Fibroblast of mammary gland (primary cell): Measurements from ENCODE around the gene SPEF2.
A peak's percentile ranks its signal among the peaks of the same experiment; 100 is the strongest.

ENCODE experiments used
- DNase-seq: peaks from one replicate; pipeline ENCODE4 v3.0.0-alpha.2; 2010; ENCODE audit warnings: low read depth
- H3K4me3 ChIP-seq: 2 replicates; pipeline ENCODE4 v1.5.1; 2011; ENCODE audit warnings: low read depth, mild to moderate bottlenecking, low read length, moderate library complexity; ENCODE audit not compliant: control insufficient read depth
- TF ChIP-seq, protein P1 (sequence below): conservative IDR thresholded peaks from 2 replicates; pipeline ENCODE4 v1.5.1; 2011; ENCODE audit warnings: low read depth, low read length, inconsistent platforms; ENCODE audit not compliant: control insufficient read depth, insufficient read depth

The SPEF2 gene

GRCh38 chr5:35771300-35771699 is 153.6 kb downstream of the SPEF2 start:
- TF ChIP-seq, protein P1, sequence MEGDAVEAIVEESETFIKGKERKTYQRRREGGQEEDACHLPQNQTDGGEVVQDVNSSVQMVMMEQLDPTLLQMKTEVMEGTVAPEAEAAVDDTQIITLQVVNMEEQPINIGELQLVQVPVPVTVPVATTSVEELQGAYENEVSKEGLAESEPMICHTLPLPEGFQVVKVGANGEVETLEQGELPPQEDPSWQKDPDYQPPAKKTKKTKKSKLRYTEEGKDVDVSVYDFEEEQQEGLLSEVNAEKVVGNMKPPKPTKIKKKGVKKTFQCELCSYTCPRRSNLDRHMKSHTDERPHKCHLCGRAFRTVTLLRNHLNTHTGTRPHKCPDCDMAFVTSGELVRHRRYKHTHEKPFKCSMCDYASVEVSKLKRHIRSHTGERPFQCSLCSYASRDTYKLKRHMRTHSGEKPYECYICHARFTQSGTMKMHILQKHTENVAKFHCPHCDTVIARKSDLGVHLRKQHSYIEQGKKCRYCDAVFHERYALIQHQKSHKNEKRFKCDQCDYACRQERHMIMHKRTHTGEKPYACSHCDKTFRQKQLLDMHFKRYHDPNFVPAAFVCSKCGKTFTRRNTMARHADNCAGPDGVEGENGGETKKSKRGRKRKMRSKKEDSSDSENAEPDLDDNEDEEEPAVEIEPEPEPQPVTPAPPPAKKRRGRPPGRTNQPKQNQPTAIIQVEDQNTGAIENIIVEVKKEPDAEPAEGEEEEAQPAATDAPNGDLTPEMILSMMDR = no peak
- H3K4me3 ChIP-seq = no peak overlapping the region
- peak; percentile 90 for DNase-seq

- TF ChIP-seq, protein P1 = no peak
- DNase-seq = no peak
- H3K4me3 ChIP-seq = no peak overlapping the region
These were observed 154.2 kb downstream of the SPEF2 start for GRCh38 chr5:35771839-35772238.

GRCh38 chr5:35773967-35774366 is 156.3 kb downstream of the SPEF2 start:
- TF ChIP-seq, protein P1 = no peak
- H3K4me3 ChIP-seq = no peak overlapping the region
- DNase-seq = peak; percentile 93

DNA sequence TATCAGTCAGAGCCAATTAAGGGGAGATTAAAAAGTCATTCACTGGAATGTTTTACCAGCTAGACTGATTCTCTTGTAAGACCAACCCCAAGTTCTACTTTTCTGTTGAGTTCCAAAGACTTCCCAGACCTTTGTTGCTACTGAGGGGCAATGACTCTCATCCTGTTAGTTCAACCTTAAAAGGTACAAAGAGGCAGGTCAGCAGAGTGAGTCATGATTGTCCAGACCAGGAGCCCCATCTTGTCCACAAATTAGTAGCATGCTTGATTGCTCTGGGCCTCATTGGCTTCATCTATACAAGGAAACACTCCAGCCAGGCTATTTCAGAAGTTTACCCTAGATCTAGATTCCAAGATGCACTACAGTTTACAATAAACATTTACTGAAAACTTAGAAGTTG is 159.1 kb downstream of the SPEF2 start:
- no peak for DNase-seq
- TF ChIP-seq, protein P1 = no peak
- H3K4me3 ChIP-seq = no peak overlapping the region

GRCh38 chr5:35777358-35778087 is 159.9 kb downstream of the SPEF2 start:
- TF ChIP-seq, protein P1 = peak; percentile 67
- DNase-seq = peak; percentile 91
- no peak overlapping the region for H3K4me3 ChIP-seq

DNA sequence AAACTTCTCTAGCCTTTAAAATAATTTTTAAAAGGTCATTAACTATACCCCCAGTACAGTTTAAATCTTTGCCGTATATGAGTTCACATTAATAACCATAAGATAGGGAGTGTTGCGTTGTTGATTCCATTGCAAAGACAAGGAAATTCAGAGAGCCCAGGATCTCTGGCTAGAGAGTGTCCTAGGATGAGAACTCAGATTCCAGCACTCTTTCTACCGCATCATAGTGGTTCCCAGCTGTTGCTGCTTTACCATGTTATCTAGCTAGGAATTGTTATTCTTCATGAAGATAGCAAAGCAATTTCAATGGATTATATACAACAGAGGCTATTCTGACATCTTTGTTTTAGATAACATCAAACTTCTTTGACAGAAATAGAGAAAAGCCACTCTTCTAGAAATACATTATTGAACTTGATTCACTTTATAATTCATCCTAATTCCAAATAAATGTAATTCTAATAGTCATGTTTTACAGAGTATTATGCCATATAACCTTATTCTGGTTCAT is 160.7 kb downstream of the SPEF2 start:
- H3K4me3 ChIP-seq = no peak overlapping the region
- TF ChIP-seq, protein P1 = no peak
- DNase-seq = no peak
